NCI-H1417 (cell line): Measurements from ENCODE around the gene POLR3E.

Experiments
- DNase-seq, 3 experiments: peaks; one replicate each; lab custom pipeline; 2025; lab: John Stamatoyannopoulos, UW

The POLR3E gene

GRCh38 chr16:22366371-22366770, 69.2 kb downstream of the POLR3E start:
- no peak for DNase-seq

GRCh38 chr16:22366889-22367288, 69.7 kb downstream of the POLR3E start:
- no peak for DNase-seq

- DNase-seq, result peak in 2 of 3 experiments; percentile 1 to 16
Observed at GRCh38 chr16:22368200-22368826, 71.1 kb downstream of the POLR3E start.

- DNase-seq, result no peak
Observed at GRCh38 chr16:22369221-22369811, 72.1 kb downstream of the POLR3E start.

- DNase-seq, result no peak
Observed at GRCh38 chr16:22370038-22370820, 73.0 kb downstream of the POLR3E start.

GRCh38 chr16:22372882-22373661, 75.9 kb downstream of the POLR3E start:
- DNase-seq, result peak in 1 of 3 experiments; percentile 45

GRCh38 chr16:22373662-22374310, 76.6 kb downstream of the POLR3E start:
- peak; percentile 14 to 64 (median 57) for DNase-seq

DNA sequence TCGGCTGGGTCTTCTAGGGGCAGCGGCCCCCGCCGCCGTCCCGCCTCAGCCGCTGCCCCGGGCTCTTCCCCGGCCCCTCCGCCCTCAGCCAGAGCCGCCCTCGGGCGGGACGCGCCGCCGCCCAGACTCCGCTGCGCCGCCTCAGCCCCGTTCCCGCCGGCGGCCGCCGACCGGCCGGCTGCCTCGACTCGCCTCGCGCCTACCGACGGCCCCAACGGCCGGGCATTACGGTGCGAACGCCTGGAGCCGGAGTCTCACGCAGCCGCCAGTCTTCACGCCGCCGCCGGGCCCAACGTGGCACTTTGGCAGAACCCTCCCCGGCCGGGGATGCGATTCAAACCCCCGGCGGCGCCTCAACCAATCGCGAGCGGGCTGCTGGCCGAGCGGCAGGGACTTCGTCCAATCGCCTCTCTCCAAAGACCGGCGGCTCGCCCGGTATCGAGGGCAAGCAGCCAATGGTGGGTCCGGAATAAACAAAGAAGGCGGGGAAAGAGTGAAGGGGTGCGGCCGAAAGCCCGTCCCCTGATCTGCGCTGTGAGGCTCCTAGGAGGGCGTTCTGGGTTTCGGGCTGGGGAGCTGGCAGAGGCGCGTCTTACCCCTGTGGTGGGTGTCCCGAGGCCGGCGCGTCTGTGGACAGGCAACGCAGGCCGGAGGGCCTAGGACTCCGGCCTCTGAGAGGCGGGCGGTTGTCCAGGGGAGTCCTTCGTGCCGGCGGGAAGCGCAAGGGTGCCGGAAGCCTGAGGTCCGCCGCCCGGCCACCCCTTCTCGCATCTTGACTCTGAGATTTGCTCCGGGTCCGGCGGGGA, 77.3 kb downstream of the POLR3E start, which contains the start of gene CDR2:
TSS of gene CDR2 (minus strand) at position 309 of the 806 bp plus-strand sequence. CDS start 310 bp downstream, outside the sequence.
- peak; percentile 93 to 98 (median 96) for DNase-seq

- DNase-seq, result peak in 1 of 3 experiments; percentile 72
Observed at GRCh38 chr16:22375117-22375962, 78.1 kb downstream of the POLR3E start.

DNA sequence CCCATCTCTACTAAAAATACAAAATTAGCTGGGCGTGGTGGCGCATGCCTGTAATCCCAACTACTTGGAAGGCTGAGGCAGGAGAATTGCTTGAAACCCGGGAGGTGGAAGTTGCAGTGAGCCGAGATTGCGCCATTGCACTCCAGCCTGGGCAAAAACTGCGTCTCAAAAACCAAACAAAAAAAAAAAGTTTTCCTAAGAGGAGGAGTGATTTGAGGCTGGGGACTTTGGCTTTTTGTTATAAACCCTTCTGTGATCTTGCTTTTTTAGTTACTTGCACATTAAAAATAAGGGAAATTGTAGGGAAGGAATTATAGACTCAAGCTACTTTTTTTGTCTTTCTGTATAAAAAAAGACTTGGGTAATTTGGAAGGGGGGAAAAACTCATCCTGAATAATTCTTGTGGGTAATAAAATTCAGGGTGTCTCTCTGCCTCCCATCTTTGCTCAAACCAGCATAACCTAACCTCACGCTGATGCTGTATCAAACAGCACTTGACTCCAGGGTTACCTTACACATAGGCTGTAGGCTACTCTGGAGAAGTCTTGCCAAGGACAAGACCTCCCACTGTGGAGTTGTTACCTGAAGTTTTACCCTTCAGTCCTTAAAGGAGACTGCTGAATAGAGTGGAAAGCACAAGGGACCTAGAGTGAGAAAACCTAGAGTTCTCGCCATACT, 78.9 kb downstream of the POLR3E start:
- DNase-seq, result no peak

DNA sequence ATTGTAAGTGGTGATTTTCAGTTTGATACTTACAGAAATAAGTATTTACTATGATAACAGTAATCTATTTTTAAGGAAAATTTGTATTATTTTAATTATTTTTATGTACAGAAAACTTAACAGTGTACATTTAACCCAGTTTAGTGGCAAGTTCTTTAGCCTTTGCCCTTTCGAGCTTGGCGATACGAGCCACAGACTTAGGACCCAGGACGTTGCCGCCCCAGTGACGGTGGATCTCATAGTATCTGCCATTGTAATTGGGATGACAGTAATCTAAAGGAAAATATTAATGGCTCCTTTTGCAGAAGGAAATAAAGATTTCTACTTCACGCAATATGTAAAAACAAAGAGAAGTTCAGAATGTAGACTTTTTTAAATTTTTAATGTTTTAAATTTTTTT, 82.4 kb downstream of the POLR3E start:
- no peak for DNase-seq

GRCh38 chr16:22380529-22380928, 83.3 kb downstream of the POLR3E start:
- no peak for DNase-seq

- no peak for DNase-seq
Observed at GRCh38 chr16:22381392-22381791, 84.2 kb downstream of the POLR3E start.

DNA sequence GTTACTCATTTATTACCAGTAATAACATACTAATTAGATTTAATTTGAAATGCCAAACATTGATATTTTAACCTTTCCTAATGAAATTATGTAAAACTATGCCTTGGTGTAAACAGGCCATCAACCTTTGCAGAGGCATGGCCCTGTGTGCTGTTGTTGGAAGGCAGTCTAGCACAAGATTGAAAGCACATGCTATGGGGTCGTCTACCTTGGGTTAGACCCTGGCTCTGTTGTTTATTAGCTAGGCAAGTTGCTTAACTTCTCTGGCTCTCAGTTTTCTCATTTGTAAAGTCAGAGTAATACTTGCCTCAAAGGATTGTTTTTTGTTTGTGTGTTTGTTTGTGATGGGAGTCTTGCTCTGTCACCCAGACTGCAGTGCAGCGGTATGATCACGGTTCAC, 86.6 kb downstream of the POLR3E start:
- DNase-seq, result no peak
